Measurements from ENCODE around the gene RASGRP4. TPM values are rescaled to one million over a fixed set of nuclear protein-coding genes. Genes with fewer than 3 reads are reported as not detected.

Gene RASGRP4
- total and polyA plus RNA-seq, 2 experiments from 2014 or later = not detected

DNA sequence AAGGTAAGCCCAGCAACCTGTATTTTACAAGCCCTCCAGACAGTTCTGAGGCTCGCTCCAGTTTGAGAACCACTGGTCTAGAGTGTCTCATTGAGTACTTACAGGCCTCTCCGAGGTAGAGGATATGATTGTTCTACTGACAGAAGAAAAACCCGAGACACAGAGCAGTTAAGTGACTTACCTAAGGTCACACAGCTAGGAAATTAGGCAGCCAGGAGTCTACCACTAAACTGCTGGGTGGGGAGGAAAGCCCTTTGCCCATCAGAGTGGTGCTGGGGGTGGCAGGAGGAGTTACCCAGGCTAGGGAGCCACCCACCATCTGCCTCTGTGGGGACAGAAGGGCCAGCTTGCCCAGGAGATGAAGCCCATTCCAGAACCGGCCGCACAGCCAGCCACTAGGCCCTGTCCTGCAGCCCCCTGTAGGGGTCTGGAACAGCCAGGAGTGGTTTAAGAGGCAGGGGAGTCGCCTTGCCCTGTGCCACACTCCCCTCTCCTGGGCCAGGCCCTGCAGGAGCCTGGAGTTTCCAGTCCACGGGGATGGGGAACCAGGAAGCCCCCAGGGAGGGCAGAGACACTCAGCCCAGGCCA lies 703 bp downstream of the RASGRP4 start:
- no peak overlapping the region for H3K9ac ChIP-seq
- H3K4me1 ChIP-seq (ENCODE audit: insufficient read depth) = no peaks in the 10 kb centered on the region
- 25 to 37% methylated on average over 7 of the region's 7 CpGs for WGBS, 2 experiments (ENCODE audit: low coverage in 1 of 2, low lambda C conversion rate in 2 of 2, missing lambda C conversion rate in 2 of 2)
- no peak overlapping the region for H3K4me2 ChIP-seq (ENCODE audit: unreplicated experiment)
- H3K27me3 ChIP-seq (replicated peaks; ENCODE audit: insufficient read depth) = peaks cover 29% of the 10 kb centered on the region
- DNase-seq = no peak
- no peak overlapping the region for H3K27ac ChIP-seq
- TF ChIP-seq EZH2 (IDR thresholded peaks at IDR 0.05; ENCODE audit: insufficient read depth, poor library complexity, severe bottlenecking) (no peak), EZH2phosphoT487 (IDR thresholded peaks at IDR 0.05; ENCODE audit: insufficient read depth, low read depth) (no peak)
- H3K36me3 ChIP-seq (ENCODE audit: low read depth) = no peaks in the 10 kb centered on the region
- H3K9me2 ChIP-seq (ENCODE audit: insufficient read depth) = no peaks in the 10 kb centered on the region
- no peaks in the 10 kb centered on the region for H3K79me2 ChIP-seq (ENCODE audit: insufficient read depth)
- H4K20me1 ChIP-seq (ENCODE audit: insufficient read depth) = no peaks in the 10 kb centered on the region
- no peak overlapping the region for H3K4me3 ChIP-seq
- H3F3A ChIP-seq (ENCODE audit: insufficient read depth) = no peaks in the 10 kb centered on the region
- H2AFZ ChIP-seq = no peak overlapping the region
- H3K9me3 ChIP-seq (ENCODE audit: low read depth) = no peaks in the 10 kb centered on the region
- in situ Hi-C loops (cut with MboI) = no loop called here

- in situ Hi-C loops (cut with MboI) = no loop called here
- no peaks in the 10 kb centered on the region for H3K9me2 ChIP-seq (ENCODE audit: insufficient read depth)
- H3K4me1 ChIP-seq (ENCODE audit: insufficient read depth) = no peaks in the 10 kb centered on the region
- DNase-seq = no peak
- no peak overlapping the region for H3K4me3 ChIP-seq
- H3K4me2 ChIP-seq (ENCODE audit: unreplicated experiment) = no peak overlapping the region
- no peaks in the 10 kb centered on the region for H3K36me3 ChIP-seq (ENCODE audit: low read depth)
- no peak overlapping the region for H2AFZ ChIP-seq
- no peak overlapping the region for H3K27ac ChIP-seq
- WGBS, 2 experiments (ENCODE audit: low coverage in 1 of 2, low lambda C conversion rate in 2 of 2, missing lambda C conversion rate in 2 of 2) = 58 to 63% methylated on average over 5 of the region's 5 CpGs
- H4K20me1 ChIP-seq (ENCODE audit: insufficient read depth) = no peaks in the 10 kb centered on the region
- H3K9me3 ChIP-seq (ENCODE audit: low read depth) = no peaks in the 10 kb centered on the region
- peaks cover 21% of the 10 kb centered on the region for H3K27me3 ChIP-seq (replicated peaks; ENCODE audit: insufficient read depth)
- no peak overlapping the region for H3K9ac ChIP-seq
- TF ChIP-seq EZH2phosphoT487 (IDR thresholded peaks at IDR 0.05; ENCODE audit: insufficient read depth, low read depth) = no peak
- TF ChIP-seq EZH2 (IDR thresholded peaks at IDR 0.05; ENCODE audit: insufficient read depth, poor library complexity, severe bottlenecking) = no peak
- H3F3A ChIP-seq (ENCODE audit: insufficient read depth) = no peaks in the 10 kb centered on the region
- H3K79me2 ChIP-seq (ENCODE audit: insufficient read depth) = no peaks in the 10 kb centered on the region
These were observed 1.7 kb downstream of the RASGRP4 start for GRCh38 chr19:38424272-38424671.

DNA sequence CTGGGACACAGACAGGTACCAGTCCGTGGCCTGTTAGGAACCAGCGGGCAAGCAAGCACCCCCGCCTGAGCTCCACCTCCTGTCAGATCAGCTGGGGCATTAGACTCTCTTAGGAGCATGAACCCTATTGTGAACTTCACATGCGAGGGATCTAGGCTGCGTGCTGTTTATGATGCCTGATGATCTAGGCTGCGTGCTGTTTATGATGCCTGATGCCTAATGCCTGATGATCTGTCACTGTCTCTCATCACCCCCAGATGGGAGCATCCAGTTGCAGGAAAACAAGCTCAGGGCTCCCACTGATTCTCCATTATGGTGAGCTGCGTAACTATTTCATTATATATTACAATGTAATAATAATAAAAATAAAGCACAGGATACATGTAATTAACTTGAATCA lies 3.6 kb downstream of the RASGRP4 start:
- no peak overlapping the region for H2AFZ ChIP-seq
- no peaks in the 10 kb centered on the region for H3K9me3 ChIP-seq (ENCODE audit: low read depth)
- no peak overlapping the region for H3K4me2 ChIP-seq (ENCODE audit: unreplicated experiment)
- H3K9ac ChIP-seq = no peak overlapping the region
- no peak overlapping the region for H3K27ac ChIP-seq
- WGBS, 2 experiments (ENCODE audit: low coverage in 1 of 2, low lambda C conversion rate in 2 of 2, missing lambda C conversion rate in 2 of 2) = 86 to 89% methylated on average over 7 of the region's 7 CpGs
- H3K36me3 ChIP-seq (ENCODE audit: low read depth) = no peaks in the 10 kb centered on the region
- TF ChIP-seq EZH2 (IDR thresholded peaks at IDR 0.05; ENCODE audit: insufficient read depth, poor library complexity, severe bottlenecking) (no peak), EZH2phosphoT487 (IDR thresholded peaks at IDR 0.05; ENCODE audit: insufficient read depth, low read depth) (no peak)
- H3K27me3 ChIP-seq (replicated peaks; ENCODE audit: insufficient read depth) = peaks cover 25% of the 10 kb centered on the region
- H3K9me2 ChIP-seq (ENCODE audit: insufficient read depth) = no peaks in the 10 kb centered on the region
- H3K79me2 ChIP-seq (ENCODE audit: insufficient read depth) = no peaks in the 10 kb centered on the region
- H3F3A ChIP-seq (ENCODE audit: insufficient read depth) = no peaks in the 10 kb centered on the region
- H4K20me1 ChIP-seq (ENCODE audit: insufficient read depth) = no peaks in the 10 kb centered on the region
- DNase-seq = no peak
- no peak overlapping the region for H3K4me3 ChIP-seq
- in situ Hi-C loops (cut with MboI) = no loop called here
- H3K4me1 ChIP-seq (ENCODE audit: insufficient read depth) = no peaks in the 10 kb centered on the region

- in situ Hi-C loops (cut with MboI) = no loop called here
- no peak overlapping the region for H3K4me3 ChIP-seq
- H3K27ac ChIP-seq = no peak overlapping the region
- H3K9me2 ChIP-seq (ENCODE audit: insufficient read depth) = no peaks in the 10 kb centered on the region
- H3F3A ChIP-seq (ENCODE audit: insufficient read depth) = no peaks in the 10 kb centered on the region
- no peak overlapping the region for H3K9ac ChIP-seq
- no peak overlapping the region for H3K4me2 ChIP-seq (ENCODE audit: unreplicated experiment)
- 65 to 68% methylated on average over 14 of the region's 14 CpGs for WGBS, 2 experiments (ENCODE audit: low coverage in 1 of 2, low lambda C conversion rate in 2 of 2, missing lambda C conversion rate in 2 of 2)
- no peak overlapping the region for H2AFZ ChIP-seq
- no peak for DNase-seq
- H3K9me3 ChIP-seq (ENCODE audit: low read depth) = no peaks in the 10 kb centered on the region
- H3K4me1 ChIP-seq (ENCODE audit: insufficient read depth) = no peaks in the 10 kb centered on the region
- H3K27me3 ChIP-seq (replicated peaks; ENCODE audit: insufficient read depth) = peaks cover 24% of the 10 kb centered on the region
- no peaks in the 10 kb centered on the region for H3K36me3 ChIP-seq (ENCODE audit: low read depth)
- H3K79me2 ChIP-seq (ENCODE audit: insufficient read depth) = no peaks in the 10 kb centered on the region
- TF ChIP-seq EZH2phosphoT487 (IDR thresholded peaks at IDR 0.05; ENCODE audit: insufficient read depth, low read depth) = no peak
- TF ChIP-seq EZH2 (IDR thresholded peaks at IDR 0.05; ENCODE audit: insufficient read depth, poor library complexity, severe bottlenecking) = no peak
- H4K20me1 ChIP-seq (ENCODE audit: insufficient read depth) = no peaks in the 10 kb centered on the region
These were observed 4.2 kb downstream of the RASGRP4 start for GRCh38 chr19:38421856-38422255.

- Histone ChIP-seq H3K27me3 (replicated peaks; ENCODE audit: insufficient read depth) (peaks cover 22% of the 10 kb centered on the region), H3F3A (ENCODE audit: insufficient read depth) (no peaks in the 10 kb centered on the region), H3K9ac (no peak overlapping the region), H3K36me3 (ENCODE audit: low read depth) (no peaks in the 10 kb centered on the region), H3K9me2 (ENCODE audit: insufficient read depth) (no peaks in the 10 kb centered on the region), H3K4me1 (ENCODE audit: insufficient read depth) (no peaks in the 10 kb centered on the region), H2AFZ (no peak overlapping the region), H4K20me1 (ENCODE audit: insufficient read depth) (no peaks in the 10 kb centered on the region), H3K4me2 (ENCODE audit: unreplicated experiment) (no peak overlapping the region), H3K9me3 (ENCODE audit: low read depth) (no peaks in the 10 kb centered on the region), H3K79me2 (ENCODE audit: insufficient read depth) (no peaks in the 10 kb centered on the region), H3K27ac (no peak overlapping the region), H3K4me3 (no peak overlapping the region)
- TF ChIP-seq EZH2phosphoT487 (IDR thresholded peaks at IDR 0.05; ENCODE audit: insufficient read depth, low read depth) (no peak), EZH2 (IDR thresholded peaks at IDR 0.05; ENCODE audit: insufficient read depth, poor library complexity, severe bottlenecking) (no peak)
- 72 to 77% methylated on average over 8 to 9 of the region's 9 CpGs for WGBS, 2 experiments (ENCODE audit: low coverage in 1 of 2, low lambda C conversion rate in 2 of 2, missing lambda C conversion rate in 2 of 2)
- in situ Hi-C loops (cut with MboI) = no loop called here
- DNase-seq = no peak
These were observed 5.1 kb downstream of the RASGRP4 start for GRCh38 chr19:38420935-38421334.

All from GM23248 (cell line).